HepG2 (cell line): ENCODE data around the gene RAB34. TPM values are rescaled to one million over a fixed set of nuclear protein-coding genes. Genes with fewer than 3 reads are reported as not detected.

Experiments
- ARID5B ChIP-seq: IDR thresholded peaks from 2 replicates; pipeline ENCODE4 v1.4.0; 2020; ENCODE audit warnings: mild to moderate bottlenecking, missing genetic modification reagents
- ARNT ChIP-seq: fragments of 450-650 bp; IDR thresholded peaks from 2 replicates; pipeline ENCODE4 v1.6.1; 2017
- BCLAF1 ChIP-seq: fragments of 450-650 bp; IDR thresholded peaks from 2 replicates; pipeline ENCODE4 v1.6.1; 2017; ENCODE audit warnings: mild to moderate bottlenecking
- BRD4 ChIP-seq: sonication (generic); formaldehyde crosslinking; IDR thresholded peaks from 2 replicates; pipeline ENCODE4 v1.4.0; 2020; ENCODE audit warnings: missing genetic modification reagents
- CREB3 ChIP-seq: sonication (generic); formaldehyde crosslinking; IDR thresholded peaks from 2 replicates; pipeline ENCODE4 v1.5.0; 2020; ENCODE audit warnings: missing genetic modification reagents
- GTF3A ChIP-seq: sonication (generic); formaldehyde crosslinking; conservative IDR thresholded peaks from 2 replicates; pipeline ENCODE4 v1.4.0; 2020; ENCODE audit warnings: mild to moderate bottlenecking, missing genetic modification reagents
- GZF1 ChIP-seq: sonication (generic); formaldehyde crosslinking; IDR thresholded peaks from 2 replicates; pipeline ENCODE4 v1.5.1; 2020; ENCODE audit warnings: mild to moderate bottlenecking, missing genetic modification reagents
- HIC2 ChIP-seq: sonication (generic); formaldehyde crosslinking; IDR thresholded peaks from 2 replicates; pipeline ENCODE4 v1.9.0; 2022; ENCODE audit warnings: low read depth, missing genetic modification reagents
- HMG20B ChIP-seq: conservative IDR thresholded peaks from 2 replicates; pipeline ENCODE4 v1.6.1; 2016; ENCODE audit warnings: missing genetic modification reagents, missing compliant biosample characterization
- KLF16 ChIP-seq, 2 experiments: sonication (generic) in 1 of 2; formaldehyde crosslinking in 1 of 2; IDR thresholded peaks; 2 replicates each; pipeline versions ENCODE4 v1.6.1 to v1.8.0; 2016 to 2023; ENCODE audit warnings: missing genetic modification reagents in 2 of 2, missing compliant biosample characterization in 1 of 2
- NFATC3 ChIP-seq: sonication (generic); formaldehyde crosslinking; IDR thresholded peaks from 2 replicates; pipeline ENCODE4 v1.5.1; 2020; ENCODE audit warnings: mild to moderate bottlenecking, missing genetic modification reagents
- RFX5 ChIP-seq: IDR thresholded peaks from 2 replicates; pipeline ENCODE4 v1.6.1; 2011; ENCODE audit warnings: low read depth, low read length, improper control_type of control experiment
- SNAI1 ChIP-seq: sonication (generic); formaldehyde crosslinking; IDR thresholded peaks from 2 replicates; pipeline ENCODE4 v1.5.0; 2020; ENCODE audit warnings: mild to moderate bottlenecking, missing genetic modification reagents, borderline replicate concordance
- XBP1 ChIP-seq: sonication (generic); formaldehyde crosslinking; IDR thresholded peaks from 2 replicates; pipeline ENCODE4 v1.5.0; 2020; ENCODE audit warnings: missing genetic modification reagents
- ZFP62 ChIP-seq: sonication (generic); formaldehyde crosslinking; IDR thresholded peaks from 2 replicates; pipeline ENCODE4 v1.4.0; 2020; ENCODE audit warnings: missing genetic modification reagents
- ZNF12 ChIP-seq: sonication (generic); formaldehyde crosslinking; IDR thresholded peaks from 2 replicates; pipeline ENCODE4 v1.5.0; 2020; ENCODE audit warnings: missing genetic modification reagents
- ZNF256 ChIP-seq: sonication (generic); formaldehyde crosslinking; conservative IDR thresholded peaks from 2 replicates; pipeline ENCODE4 v1.4.0; 2020; ENCODE audit warnings: missing genetic modification reagents
- ZNF510 ChIP-seq: sonication (generic); formaldehyde crosslinking; IDR thresholded peaks from 2 replicates; pipeline ENCODE4 v1.4.0; 2020; ENCODE audit warnings: low read depth, mild to moderate bottlenecking, missing genetic modification reagents
- ZNF567 ChIP-seq: sonication (generic); formaldehyde crosslinking; IDR thresholded peaks from 2 replicates; pipeline ENCODE4 v1.8.1; 2023; ENCODE audit warnings: mild to moderate bottlenecking, missing genetic modification reagents, borderline replicate concordance
- polyA plus RNA-seq, 8 experiments: library from polyadenylated mRNA; depleted of rRNA in 3 of 8; stranded (reverse) in 7 of 8; unstranded in 1 of 8; fragments of >200 nt; fragmentation: Illumina TruSeq in 4 of 8; extraction: Trizol in 4 of 8; gene quantifications; 2 replicates each; pipeline versions ENCODE4 v1.2.1 to v1.2.3, GENCODE V29; 2011 to 2016; ENCODE audit warnings: low read depth in 4 of 8, missing spikeins in 1 of 8, mixed read lengths in 1 of 8; ENCODE audit not compliant: insufficient read depth in 1 of 8
- total RNA-seq, 5 experiments: library from RNA; depleted of rRNA; stranded (reverse); fragments of >200 nt; fragmentation: Illumina TruSeq; extraction: Trizol; gene quantifications; 2 replicates each; pipeline ENCODE4 v1.2.3, GENCODE V29; 2016; ENCODE audit warnings: low read depth in 1 of 5

RAB34 gene
- total and polyA plus RNA-seq, 2 of the 13 experiments (the other 11 are each of a cell fraction or from before 2014, with no cell fraction given), result 0.49 TPM; not detected in 1

- no peak; the same call in 1 of the 2 replicates for TF ChIP-seq GZF1 (CRISPR knock-in tag)
- no peak for TF ChIP-seq CREB3
- TF ChIP-seq BRD4, result peak; percentile 31; the same call in 1 of the 2 replicates
- no peak for TF ChIP-seq RFX5
- no peak for TF ChIP-seq ARNT
- TF ChIP-seq NFATC3 (CRISPR knock-in tag), result no peak
- no peak for TF ChIP-seq HIC2
- 0 out of 2 replicates have a peak, but pooled peaks have one; percentile 5 for TF ChIP-seq ZNF567 (CRISPR knock-in tag)
- peak in 1 of 2 experiments; percentile 64; a peak in 2 of 4 replicates for TF ChIP-seq KLF16 (CRISPR knock-in tag; IDR thresholded peaks at IDR 0.05)
- TF ChIP-seq ZNF256 (CRISPR knock-in tag), result 0 out of 2 replicates have a peak, but pooled peaks have one; percentile 21
- TF ChIP-seq GTF3A (CRISPR knock-in tag), result peak; percentile 82; the same call in 1 of the 2 replicates
- no peak; the same call in 1 of the 2 replicates for TF ChIP-seq ARID5B
- TF ChIP-seq HMG20B (CRISPR knock-in tag), result no peak
- peak; percentile 29; the same call in 1 of the 2 replicates for TF ChIP-seq SNAI1 (CRISPR knock-in tag)
- TF ChIP-seq ZNF12 (CRISPR knock-in tag), result no peak
- TF ChIP-seq BCLAF1, result no peak
- TF ChIP-seq ZNF510 (CRISPR knock-in tag), result peak; percentile 36; the same call in 1 of the 2 replicates
- TF ChIP-seq XBP1 (CRISPR knock-in tag), result 0 out of 2 replicates have a peak, but pooled peaks have one; percentile 17
- no peak for TF ChIP-seq ZFP62 (CRISPR knock-in tag)
These were observed 9.2 kb upstream of the RAB34 start (continued) for GRCh38 chr17:28726627-28727491.
